Measurements from ENCODE around the gene RALGAPA2. TPM values are rescaled to one million over a fixed set of nuclear protein-coding genes. Genes with fewer than 3 reads are reported as not detected.
A peak's percentile ranks its signal among the peaks of the same experiment; 100 is the strongest.

RALGAPA2 gene
- total RNA-seq, 3 donors from 2014 or later: 34.6 to 74.1 (median 46.0) TPM

DNA sequence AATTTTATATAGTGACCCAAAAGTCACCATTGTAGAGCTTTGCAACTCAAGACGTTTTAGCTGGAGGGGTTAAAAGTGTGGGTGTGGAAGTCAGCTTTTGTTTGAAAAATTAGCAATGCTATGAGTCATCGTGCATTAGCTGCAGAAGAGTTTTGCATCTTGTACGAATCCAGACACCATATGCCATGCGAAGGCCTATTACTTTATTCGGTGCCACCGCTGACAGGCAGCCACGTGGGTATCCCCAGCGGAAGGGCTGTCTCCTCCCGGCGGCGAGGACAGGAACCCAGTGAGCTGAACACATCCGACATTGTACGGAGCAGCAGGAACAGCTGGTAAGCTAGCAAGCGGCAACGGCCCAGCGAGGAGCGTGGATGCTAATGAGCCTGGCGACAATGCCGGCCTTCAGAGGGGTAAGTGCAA is 260.2 kb downstream of the RALGAPA2 start:
- H3K9me3 ChIP-seq: no peaks in the 10 kb centered on the region
- H3K27ac ChIP-seq: no peak overlapping the region
- no peaks in the 10 kb centered on the region for H3K36me3 ChIP-seq
- peak overlapping the region in 1 of 3 donors; percentile 32 for H3K4me3 ChIP-seq
- no peak for DNase-seq (ENCODE audit: low spot score in 2 of 2)
- H3K27me3 ChIP-seq: no peaks in the 10 kb centered on the region
- peak in 1 of 3 donors; percentile 16 for TF ChIP-seq POLR2AphosphoS5 (IDR thresholded peaks at IDR 0.05)
- no peak for TF ChIP-seq POLR2A (IDR thresholded peaks at IDR 0.05)
- intact Hi-C loops (cut with DNase I; ENCODE audit: low total_unique reads): loop anchor here (5.0 kb wide), 1 partner anchor 310 kb away; no protein-coding TSS in a partner anchor
- H3K4me1 ChIP-seq: no peaks in the 10 kb centered on the region

DNA sequence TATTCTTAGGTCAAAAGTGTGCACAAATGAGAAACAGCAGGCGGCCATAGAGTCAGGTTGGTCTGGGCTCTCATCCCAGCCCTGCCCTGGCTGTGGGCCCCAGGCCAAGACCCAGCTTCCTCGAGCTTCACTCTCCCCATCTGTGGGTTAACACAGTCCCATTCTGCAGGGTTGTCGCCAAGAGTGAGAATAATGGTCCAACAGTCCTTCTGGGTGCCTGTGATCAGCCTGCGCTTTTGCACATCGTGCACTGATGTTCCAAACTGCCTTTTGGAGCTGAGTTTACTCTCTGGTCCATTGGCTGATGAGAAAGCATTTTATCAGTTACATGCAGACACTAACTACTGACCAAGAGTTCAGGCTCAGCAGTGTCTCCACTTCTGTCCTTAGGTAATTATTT is 261.9 kb downstream of the RALGAPA2 start:
- no peak for DNase-seq (ENCODE audit: low spot score in 2 of 2)
- intact Hi-C loops (cut with DNase I; ENCODE audit: low total_unique reads): loop anchor here (5.0 kb wide), 1 partner anchor 308 kb away; no protein-coding TSS in a partner anchor
- TF ChIP-seq POLR2A (IDR thresholded peaks at IDR 0.05) (no peak), POLR2AphosphoS5 (IDR thresholded peaks at IDR 0.05) (no peak)

DNA sequence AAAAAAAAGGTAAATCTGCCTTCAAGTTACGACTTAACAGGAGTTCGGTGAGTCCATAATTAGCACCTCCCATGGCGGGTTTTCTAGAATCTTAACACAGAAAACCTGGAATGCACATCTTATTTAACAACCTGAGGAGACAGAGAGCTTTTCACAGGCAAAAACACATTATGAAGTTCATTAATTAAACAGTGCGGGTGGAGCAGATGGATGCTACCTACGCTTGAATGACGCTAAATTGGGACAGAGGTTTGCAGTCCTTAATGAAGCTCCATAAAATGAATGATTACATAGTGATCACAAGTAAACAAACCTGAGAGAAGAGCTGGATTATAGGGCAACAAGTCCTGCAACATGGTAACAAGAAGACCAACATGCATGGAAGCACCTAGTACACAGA is 263.6 kb downstream of the RALGAPA2 start:
- Histone ChIP-seq H3K9me3 (no peaks in the 10 kb centered on the region), H3K36me3 (no peaks in the 10 kb centered on the region), H3K27me3 (no peaks in the 10 kb centered on the region), H3K27ac (no peak overlapping the region), H3K4me1 (no peaks in the 10 kb centered on the region), H3K4me3 (no peak overlapping the region)
- TF ChIP-seq POLR2A (IDR thresholded peaks at IDR 0.05): no peak
- TF ChIP-seq POLR2AphosphoS5 (IDR thresholded peaks at IDR 0.05): no peak
- TF ChIP-seq, protein P1, sequence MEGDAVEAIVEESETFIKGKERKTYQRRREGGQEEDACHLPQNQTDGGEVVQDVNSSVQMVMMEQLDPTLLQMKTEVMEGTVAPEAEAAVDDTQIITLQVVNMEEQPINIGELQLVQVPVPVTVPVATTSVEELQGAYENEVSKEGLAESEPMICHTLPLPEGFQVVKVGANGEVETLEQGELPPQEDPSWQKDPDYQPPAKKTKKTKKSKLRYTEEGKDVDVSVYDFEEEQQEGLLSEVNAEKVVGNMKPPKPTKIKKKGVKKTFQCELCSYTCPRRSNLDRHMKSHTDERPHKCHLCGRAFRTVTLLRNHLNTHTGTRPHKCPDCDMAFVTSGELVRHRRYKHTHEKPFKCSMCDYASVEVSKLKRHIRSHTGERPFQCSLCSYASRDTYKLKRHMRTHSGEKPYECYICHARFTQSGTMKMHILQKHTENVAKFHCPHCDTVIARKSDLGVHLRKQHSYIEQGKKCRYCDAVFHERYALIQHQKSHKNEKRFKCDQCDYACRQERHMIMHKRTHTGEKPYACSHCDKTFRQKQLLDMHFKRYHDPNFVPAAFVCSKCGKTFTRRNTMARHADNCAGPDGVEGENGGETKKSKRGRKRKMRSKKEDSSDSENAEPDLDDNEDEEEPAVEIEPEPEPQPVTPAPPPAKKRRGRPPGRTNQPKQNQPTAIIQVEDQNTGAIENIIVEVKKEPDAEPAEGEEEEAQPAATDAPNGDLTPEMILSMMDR (IDR thresholded peaks at IDR 0.05): no peak
- no peak for DNase-seq (ENCODE audit: low spot score in 2 of 2)
- intact Hi-C loops (cut with DNase I; ENCODE audit: low total_unique reads): no loop called here

More for the DNA sequence above, 261.9 kb downstream of the RALGAPA2 start:
- no peaks in the 10 kb centered on the region for H3K9me3 ChIP-seq
- H3K27me3 ChIP-seq: no peaks in the 10 kb centered on the region
- no peak overlapping the region for H3K4me3 ChIP-seq
- H3K27ac ChIP-seq: no peak overlapping the region
- H3K4me1 ChIP-seq: no peaks in the 10 kb centered on the region
- H3K36me3 ChIP-seq: no peaks in the 10 kb centered on the region

DNA sequence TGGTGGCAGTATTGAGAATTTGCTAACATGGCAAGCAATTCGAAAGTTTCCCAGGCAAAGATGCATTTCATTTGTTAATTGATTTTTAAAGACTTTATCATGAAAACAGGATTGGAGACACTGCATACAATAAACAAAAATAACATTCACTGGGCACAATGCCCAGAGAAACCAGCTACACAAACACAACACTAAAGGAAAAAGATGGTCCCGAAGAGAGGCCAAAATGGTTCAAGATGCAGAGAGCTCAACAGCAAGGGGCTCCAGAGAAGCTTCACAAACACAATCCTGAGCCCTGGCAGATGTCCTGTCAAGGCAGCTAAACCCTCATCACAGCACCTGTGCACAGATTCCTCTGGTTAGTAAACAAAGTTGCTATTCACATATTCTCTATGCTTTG is 265.2 kb downstream of the RALGAPA2 start:
- TF ChIP-seq POLR2AphosphoS5 (IDR thresholded peaks at IDR 0.05) (no peak), POLR2A (IDR thresholded peaks at IDR 0.05) (no peak)
- TF ChIP-seq, protein P1 (IDR thresholded peaks at IDR 0.05): no peak
- DNase-seq (ENCODE audit: low spot score in 2 of 2): no peak
- intact Hi-C loops (cut with DNase I; ENCODE audit: low total_unique reads): no loop called here
- no peaks in the 10 kb centered on the region for H3K4me1 ChIP-seq
- no peaks in the 10 kb centered on the region for H3K27me3 ChIP-seq
- H3K9me3 ChIP-seq: no peaks in the 10 kb centered on the region
- no peak overlapping the region for H3K27ac ChIP-seq
- H3K36me3 ChIP-seq: no peaks in the 10 kb centered on the region
- no peak overlapping the region for H3K4me3 ChIP-seq

DNA sequence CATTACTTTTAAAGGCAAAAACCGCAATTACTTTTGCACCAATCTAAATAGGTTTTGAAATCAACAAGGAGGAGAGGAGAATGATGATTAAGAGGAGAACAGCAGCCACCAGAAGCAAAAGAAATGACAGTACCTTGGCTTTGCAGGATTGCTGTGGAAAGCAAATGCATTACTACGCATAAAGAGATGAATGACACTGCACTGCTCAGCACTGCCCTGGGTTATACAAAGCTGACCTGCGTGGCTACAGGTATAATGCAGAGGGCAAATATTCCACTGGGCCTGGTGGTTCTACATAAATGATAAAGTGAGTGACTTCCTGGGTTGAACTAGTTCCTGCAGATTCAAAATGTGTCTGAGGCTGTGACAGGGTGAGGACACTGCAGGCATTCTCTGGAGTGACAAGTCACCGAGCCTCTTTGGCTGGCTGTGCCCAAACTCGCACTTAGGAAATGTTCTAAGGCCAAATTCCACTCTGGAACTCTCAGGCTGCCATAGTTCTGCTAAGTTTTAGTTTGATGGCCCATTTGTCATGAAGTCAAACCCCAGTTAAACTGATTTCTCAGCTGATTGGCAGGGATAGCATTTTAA is 265.9 kb downstream of the RALGAPA2 start:
- Histone ChIP-seq H3K4me1 (no peaks in the 10 kb centered on the region), H3K9me3 (no peaks in the 10 kb centered on the region), H3K27ac (no peak overlapping the region), H3K36me3 (no peaks in the 10 kb centered on the region), H3K4me3 (no peak overlapping the region), H3K27me3 (no peaks in the 10 kb centered on the region)
- TF ChIP-seq POLR2A (IDR thresholded peaks at IDR 0.05) (no peak), POLR2AphosphoS5 (IDR thresholded peaks at IDR 0.05) (no peak)
- TF ChIP-seq, protein P1 (IDR thresholded peaks at IDR 0.05): no peak
- no peak for DNase-seq (ENCODE audit: low spot score in 2 of 2)
- intact Hi-C loops (cut with DNase I; ENCODE audit: low total_unique reads): no loop called here

DNA sequence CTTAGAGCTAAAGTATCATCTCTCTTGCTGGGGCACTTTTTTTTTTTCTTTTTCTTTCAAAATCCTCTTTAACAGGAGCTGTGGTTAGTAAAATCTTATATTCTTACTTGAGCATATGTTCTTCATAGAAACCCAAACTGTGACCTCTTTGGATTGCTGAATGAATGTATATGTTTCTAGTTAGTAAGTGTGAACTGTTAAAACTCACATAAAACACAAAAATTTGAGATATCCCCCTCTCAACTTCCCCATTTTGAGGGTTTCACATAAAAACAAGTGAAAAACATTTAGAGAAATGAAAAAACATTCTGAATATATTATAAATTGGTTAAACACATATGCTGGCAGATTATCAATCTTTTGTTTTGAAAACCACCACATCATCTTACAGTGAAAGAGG is 266.4 kb downstream of the RALGAPA2 start:
- no peak overlapping the region for H3K4me3 ChIP-seq
- no peaks in the 10 kb centered on the region for H3K36me3 ChIP-seq
- H3K9me3 ChIP-seq: no peaks in the 10 kb centered on the region
- no peak for DNase-seq (ENCODE audit: low spot score in 2 of 2)
- intact Hi-C loops (cut with DNase I; ENCODE audit: low total_unique reads): no loop called here
- TF ChIP-seq POLR2AphosphoS5 (IDR thresholded peaks at IDR 0.05) (no peak), POLR2A (IDR thresholded peaks at IDR 0.05) (no peak)
- TF ChIP-seq, protein P1 (IDR thresholded peaks at IDR 0.05): no peak
- no peaks in the 10 kb centered on the region for H3K27me3 ChIP-seq
- H3K4me1 ChIP-seq: no peaks in the 10 kb centered on the region
- H3K27ac ChIP-seq: no peak overlapping the region

Measured in breast epithelium (tissue), 4 donors.